H1 (cell line): ENCODE measurements around the gene RBM8A. TPM values are rescaled to one million over a fixed set of nuclear protein-coding genes. Genes with fewer than 3 reads are reported as not detected.

Experiments used
- CTCF ChIA-PET: fragments of 300-600 bp; sonication (Branson Sonifier 250); formaldehyde crosslinking; loops from one replicate; lab custom pipeline; 2021; ENCODE audit not compliant: partially characterized antibody; lab: Charles Lee
- POLR2A ChIA-PET: fragments of 300-600 bp; sonication (Branson Sonifier 250); formaldehyde crosslinking; loops from one replicate; lab custom pipeline; 2021; ENCODE audit warnings: inconsistent platforms; ENCODE audit not compliant: partially characterized antibody; lab: Charles Lee
- DNase-seq, 2 experiments: peaks; one replicate each; pipeline versions ENCODE4 v3.0.0 to v3.0.0-alpha.2; 2010 to 2022; ENCODE audit warnings: low spot score in 2 of 2, low read depth in 1 of 2, mixed read lengths in 1 of 2
- FAIRE-seq: peaks from 2 replicates; lab custom pipeline; 2011; peaks lifted over from hg19 to GRCh38; lab: Jason Lieb, UNC
- H2AFZ ChIP-seq: 2 replicates; pipeline ENCODE4 v1.8.1; 2012; ENCODE audit warnings: low read length, inconsistent platforms
- H2AK5ac ChIP-seq: 2 replicates; pipeline ENCODE4 v1.6.1; 2013; ENCODE audit warnings: low read depth, low read length
- H2BK120ac ChIP-seq: replicated peaks from 2 replicates; pipeline ENCODE3; 2013; ENCODE audit warnings: low read depth, low read length, inconsistent platforms
- H2BK12ac ChIP-seq: 2 replicates; pipeline ENCODE4 v1.6.1; 2013; ENCODE audit warnings: low read depth, low read length
- H2BK15ac ChIP-seq: 2 replicates; pipeline ENCODE4 v1.6.1; 2013; ENCODE audit warnings: low read length
- H2BK20ac ChIP-seq: 2 replicates; pipeline ENCODE4 v1.6.1; 2013; ENCODE audit warnings: low read length
- H2BK5ac ChIP-seq: 2 replicates; pipeline ENCODE4 v1.6.1; 2013; ENCODE audit warnings: low read depth, low read length
- H3K14ac ChIP-seq: 2 replicates; pipeline ENCODE4 v1.6.1; 2013; ENCODE audit warnings: inconsistent platforms; ENCODE audit not compliant: insufficient read length
- H3K18ac ChIP-seq: 2 replicates; pipeline ENCODE4 v1.6.1; 2013; ENCODE audit warnings: low read length; ENCODE audit errors: extremely low read depth
- H3K23ac ChIP-seq: 2 replicates; pipeline ENCODE4 v1.6.1; 2013; ENCODE audit warnings: inconsistent platforms; ENCODE audit not compliant: insufficient read length
- H3K23me2 ChIP-seq: 2 replicates; pipeline ENCODE4 v1.6.1; 2013; ENCODE audit warnings: low read depth, low read length
- H3K27ac ChIP-seq: 2 replicates; pipeline ENCODE4 v1.6.1; 2011; ENCODE audit warnings: low read depth, low read length, inconsistent platforms
- H3K27me3 ChIP-seq, 4 experiments: replicated peaks in 1 of 4; 1 replicate in 1 of 4; 2 replicates in 3 of 4; pipeline versions ENCODE4 v1.6.1 to v1.8.1; 2011 to 2013; ENCODE audit warnings: low read length in 3 of 4, mild to moderate bottlenecking in 3 of 4, inconsistent platforms in 2 of 4, mixed read lengths in 2 of 4, moderate library complexity in 1 of 4; ENCODE audit not compliant: control insufficient read depth in 3 of 4, insufficient read depth in 3 of 4; ENCODE audit errors: extremely low read depth in 1 of 4
- H3K36me3 ChIP-seq, 4 experiments: 2 replicates each; pipeline versions ENCODE4 v1.6.1 to v1.8.1; 2011 to 2013; ENCODE audit warnings: mild to moderate bottlenecking in 4 of 4, low read length in 3 of 4, moderate library complexity in 2 of 4, control low read depth in 1 of 4, inconsistent platforms in 1 of 4; ENCODE audit not compliant: insufficient read depth in 4 of 4, control insufficient read depth in 2 of 4
- H3K4ac ChIP-seq: replicated peaks from 2 replicates; pipeline ENCODE3; 2013; ENCODE audit warnings: low read length, low read depth, mixed read lengths, inconsistent platforms; ENCODE audit not compliant: insufficient read length
- H3K4me1 ChIP-seq, 4 experiments: replicated peaks in 1 of 4; 1 replicate in 1 of 4; 2 replicates in 3 of 4; pipeline versions ENCODE4 v1.6.1 to v1.8.1; 2011 to 2013; ENCODE audit warnings: low read length in 3 of 4, inconsistent platforms in 2 of 4, mixed read lengths in 1 of 4; ENCODE audit not compliant: insufficient read depth in 4 of 4, control insufficient read depth in 3 of 4
- H3K4me2 ChIP-seq, 2 experiments: 2 replicates each; pipeline versions ENCODE4 v1.6.1 to v1.8.1; 2011 to 2013; ENCODE audit warnings: low read depth in 2 of 2, low read length in 2 of 2, control low read depth in 1 of 2, inconsistent platforms in 1 of 2, mild to moderate bottlenecking in 1 of 2; ENCODE audit not compliant: insufficient read depth in 1 of 2
- H3K4me3 ChIP-seq, 4 experiments: fragments of 200-600, 300-600 bp in 1 of 4; sonication (generic), shearing (Covaris generic), sonication (Bioruptor Twin) in 1 of 4; 2 replicates each; pipeline versions ENCODE4 v1.5.1 to v1.8.1; 2011 to 2016; ENCODE audit warnings: low read length in 4 of 4, low read depth in 3 of 4, control low read depth in 2 of 4, inconsistent platforms in 2 of 4, mild to moderate bottlenecking in 2 of 4, mixed read lengths in 1 of 4, moderate library complexity in 1 of 4; ENCODE audit not compliant: insufficient read depth in 2 of 4; ENCODE audit errors: extremely low read depth in 1 of 4
- H3K56ac ChIP-seq: replicated peaks from 2 replicates; pipeline ENCODE3; 2013; ENCODE audit warnings: low read depth, mild to moderate bottlenecking, mixed read lengths, low read length, inconsistent platforms; ENCODE audit not compliant: insufficient read length
- H3K79me1 ChIP-seq: 2 replicates; pipeline ENCODE4 v1.6.1; 2013; ENCODE audit warnings: low read depth, low read length, control low read depth
- H3K79me2 ChIP-seq, 2 experiments: 2 replicates each; pipeline versions ENCODE4 v1.6.1 to v1.8.1; 2012 to 2013; ENCODE audit warnings: low read length in 2 of 2, mild to moderate bottlenecking in 2 of 2, inconsistent platforms in 1 of 2; ENCODE audit not compliant: insufficient read depth in 2 of 2, control insufficient read depth in 1 of 2
- H3K9ac ChIP-seq, 4 experiments: replicated peaks in 1 of 4; 1 replicate in 1 of 4; 2 replicates in 3 of 4; pipeline versions ENCODE4 v1.6.1 to v1.8.1; 2011 to 2013; ENCODE audit warnings: low read depth in 3 of 4, low read length in 3 of 4, control low read depth in 2 of 4, mild to moderate bottlenecking in 2 of 4, moderate library complexity in 2 of 4, inconsistent platforms in 1 of 4; ENCODE audit errors: extremely low read depth in 1 of 4
- H3K9me3 ChIP-seq, 2 experiments: 2 replicates each; pipeline versions ENCODE4 v1.6.1 to v1.8.1; 2012 to 2013; ENCODE audit warnings: mild to moderate bottlenecking in 2 of 2, moderate library complexity in 2 of 2, control low read depth in 1 of 2, inconsistent platforms in 1 of 2, low read depth in 1 of 2, low read length in 1 of 2, mixed read lengths in 1 of 2; ENCODE audit not compliant: insufficient read depth in 2 of 2
- H4K20me1 ChIP-seq, 2 experiments: replicated peaks in 1 of 2; 2 replicates each; pipeline versions ENCODE3 to v1.8.1; 2011 to 2013; ENCODE audit warnings: inconsistent platforms in 2 of 2, low read length in 2 of 2, mild to moderate bottlenecking in 1 of 2; ENCODE audit not compliant: insufficient read depth in 2 of 2, control insufficient read depth in 1 of 2
- H4K5ac ChIP-seq: 2 replicates; pipeline ENCODE4 v1.6.1; 2013; ENCODE audit warnings: low read length, low read depth, mixed read lengths, inconsistent platforms; ENCODE audit not compliant: insufficient read length
- H4K8ac ChIP-seq: 2 replicates; pipeline ENCODE4 v1.8.0; 2013; ENCODE audit warnings: mild to moderate bottlenecking, moderate library complexity, low read length, inconsistent platforms; ENCODE audit not compliant: insufficient read depth; ENCODE audit errors: extremely low read depth
- H4K91ac ChIP-seq: replicated peaks from 2 replicates; pipeline ENCODE3; 2013; ENCODE audit warnings: low read length, mixed read lengths, inconsistent platforms; ENCODE audit not compliant: insufficient read length
- ASH2L ChIP-seq: fragments of 200-600, 300-600 bp; sonication (generic); IDR thresholded peaks from one replicate; pipeline ENCODE4 v1.7.1; 2017; ENCODE audit warnings: low read length
- CBX5 ChIP-seq: fragments of 300-800, 300-1000 bp; sonication (generic); IDR thresholded peaks from 2 replicates; pipeline ENCODE4 v1.7.1; 2016; ENCODE audit warnings: antibody characterized with exemption, low read length, low read depth
- CHD1 ChIP-seq: IDR thresholded peaks from 2 replicates; pipeline ENCODE4 v1.6.1; 2012; ENCODE audit warnings: low read depth, low read length, improper control_type of control experiment
- EP300 ChIP-seq, 2 experiments: IDR thresholded peaks; 1 replicate in 1 of 2; 2 replicates in 1 of 2; pipeline ENCODE4 v1.6.1; 2011 to 2012; ENCODE audit warnings: low read depth in 2 of 2, low read length in 2 of 2, mild to moderate bottlenecking in 2 of 2, borderline replicate concordance in 1 of 2, inconsistent platforms in 1 of 2, moderate library complexity in 1 of 2
- KDM4A ChIP-seq: IDR thresholded peaks from one replicate; pipeline ENCODE4 v1.7.1; 2012; ENCODE audit warnings: low read depth, mild to moderate bottlenecking, moderate library complexity, low read length, inconsistent platforms; ENCODE audit not compliant: severe bottlenecking
- PHF8 ChIP-seq: fragments of 200-600 bp; sonication (generic); conservative IDR thresholded peaks from 2 replicates; pipeline ENCODE4 v1.7.1; 2012; ENCODE audit warnings: low read depth, mild to moderate bottlenecking, inconsistent platforms, low read length, moderate library complexity
- SP2 ChIP-seq: IDR thresholded peaks from 2 replicates; pipeline ENCODE4 v1.6.1; 2012; ENCODE audit warnings: mild to moderate bottlenecking, low read length, inconsistent platforms
- SRF ChIP-seq: IDR thresholded peaks from 2 replicates; pipeline ENCODE4 v1.6.1; 2011; ENCODE audit warnings: mild to moderate bottlenecking, low read depth, low read length, moderate library complexity
- TAF7 ChIP-seq: optimal IDR thresholded peaks from 2 replicates; pipeline ENCODE3; 2011; ENCODE audit warnings: low read depth, mild to moderate bottlenecking, inconsistent platforms, low read length, moderate library complexity, borderline replicate concordance
- WGBS, 2 experiments: shearing (Covaris generic) in 1 of 2; methylation state at CpG; one replicate each; pipeline versions ENCODE4 v1.1.6 to v1.1.7; 2013 to 2015; ENCODE audit warnings: low lambda C conversion rate in 2 of 2, mixed read lengths in 2 of 2, inconsistent platforms in 1 of 2, low coverage in 1 of 2, missing lambda C conversion rate in 1 of 2; ENCODE audit not compliant: insufficient replicate concordance in 2 of 2, insufficient coverage in 1 of 2, insufficient read length in 1 of 2; ENCODE audit errors: extremely low coverage in 1 of 2, missing lambda C conversion rate in 1 of 2; 5-methylcytosine and 5-hydroxymethylcytosine counted together
- polyA plus RNA-seq, 7 experiments: library from polyadenylated mRNA; depleted of rRNA in 3 of 7; stranded (reverse) in 5 of 7; unstranded in 2 of 7; fragments of >200 nt in 5 of 7; fragments of 200-250 nt in 2 of 7; gene quantifications; 1 replicate in 5 of 7; 2 replicates in 1 of 7; 4 replicates in 1 of 7; pipeline versions ENCODE4 v1.2.1 to v1.2.3, GENCODE V29; 2011 to 2013; ENCODE audit warnings: missing spikeins in 2 of 7, mixed read lengths in 2 of 7
- total RNA-seq: library from RNA; stranded (reverse); fragmentation: NEBNext Ultra II Directional; extraction: Animal tissue kit (Norgen Biotek cat#: 25700); gene quantifications from 2 replicates; pipeline ENCODE4 v1.2.1, GENCODE V29; 2021
- TF ChIP-seq, protein P1 (sequence below): IDR thresholded peaks from 2 replicates; pipeline ENCODE4 v1.6.1; 2012; ENCODE audit warnings: low read length, inconsistent platforms

The RBM8A gene
- total and polyA plus RNA-seq, 2 of the 8 experiments (the other 6 are each of a cell fraction or from before 2014, with no cell fraction given) = 125 to 216 TPM

DNA sequence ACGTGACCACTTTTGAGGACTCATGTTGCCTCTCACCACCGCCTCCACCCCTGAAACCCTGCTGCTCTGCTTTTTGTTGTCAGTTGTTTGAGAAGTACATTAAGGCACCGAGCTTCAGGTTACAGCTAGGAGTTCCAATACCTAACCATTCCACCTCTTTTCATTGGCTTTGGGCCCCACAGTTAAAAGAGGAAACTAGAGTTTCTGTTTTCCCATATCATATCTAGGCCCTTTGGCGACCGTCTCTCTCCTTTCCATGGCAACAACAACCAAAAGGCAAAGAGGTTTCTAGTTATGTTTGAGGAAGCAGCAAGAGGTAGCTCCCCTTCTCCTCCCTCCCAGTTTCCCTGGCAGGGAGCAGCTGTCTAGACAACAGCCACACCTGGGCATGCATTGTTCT lies 47.5 kb downstream of the RBM8A start:
- DNase-seq = no peak
- TF ChIP-seq PHF8 (no peak), CHD1 (no peak), EP300 (IDR thresholded peaks at IDR 0.05; ENCODE audit: borderline replicate concordance in 1 of 2, low read depth in 2 of 2, low read length in 2 of 2) (no peak), ASH2L (no peak), SP2 (no peak), KDM4A (no peak), SRF (no peak), CBX5 (no peak), TAF7 (no peak)
- TF ChIP-seq, protein P1, sequence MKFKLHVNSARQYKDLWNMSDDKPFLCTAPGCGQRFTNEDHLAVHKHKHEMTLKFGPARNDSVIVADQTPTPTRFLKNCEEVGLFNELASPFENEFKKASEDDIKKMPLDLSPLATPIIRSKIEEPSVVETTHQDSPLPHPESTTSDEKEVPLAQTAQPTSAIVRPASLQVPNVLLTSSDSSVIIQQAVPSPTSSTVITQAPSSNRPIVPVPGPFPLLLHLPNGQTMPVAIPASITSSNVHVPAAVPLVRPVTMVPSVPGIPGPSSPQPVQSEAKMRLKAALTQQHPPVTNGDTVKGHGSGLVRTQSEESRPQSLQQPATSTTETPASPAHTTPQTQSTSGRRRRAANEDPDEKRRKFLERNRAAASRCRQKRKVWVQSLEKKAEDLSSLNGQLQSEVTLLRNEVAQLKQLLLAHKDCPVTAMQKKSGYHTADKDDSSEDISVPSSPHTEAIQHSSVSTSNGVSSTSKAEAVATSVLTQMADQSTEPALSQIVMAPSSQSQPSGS = no peak

More for the DNA sequence above, 47.5 kb downstream of the RBM8A start:
- peak overlapping the region; percentile 7 to 55; a peak in 2 of 4 replicates for H3K4me2 ChIP-seq
- WGBS, 2 experiments = 51% methylated on average over 5 of the region's 5 CpGs; no CpG with 5 or more reads in 1 of the 2 experiments
- H2BK20ac ChIP-seq = no peak overlapping the region
- no peak overlapping the region for H2BK5ac ChIP-seq
- peaks cover 0 to 10% (median 6%) of the 10 kb centered on the region in 4 experiments; a peak in 4 of 7 replicates for H3K4me1 ChIP-seq
- ChIA-PET POLR2A (interaction anchor here (0.9 to 2.7 kb wide), 5 partner anchors 8 to 158 kb away, joined by 3 to 10 read pairs (median 7); partner anchors contain the start of genes PIAS3 and RBM8A), CTCF (interaction anchor here (1.0 to 6.5 kb wide), 9 partner anchors 8 to 97 kb away, joined by 3 to 62 read pairs (median 4); partner anchors contain the start of gene NUDT17)
- H3K4me3 ChIP-seq = no peak overlapping the region
- H4K20me1 ChIP-seq = no peaks in the 10 kb centered on the region
- H3K79me1 ChIP-seq = no peaks in the 10 kb centered on the region
- no peaks in the 10 kb centered on the region for H3K36me3 ChIP-seq
- no peak overlapping the region for H3K27ac ChIP-seq
- no peak overlapping the region for H3K18ac ChIP-seq
- no peak overlapping the region for H2BK12ac ChIP-seq
- FAIRE-seq = no peak
- H2BK15ac ChIP-seq = no peak overlapping the region
- H3K79me2 ChIP-seq = no peaks in the 10 kb centered on the region
- H2AFZ ChIP-seq = peak overlapping the region; percentile 75; the same call in 1 of the 2 replicates
- H4K91ac ChIP-seq = no peak overlapping the region
- H3K23ac ChIP-seq = no peak overlapping the region
- H3K9me3 ChIP-seq = no peaks in the 10 kb centered on the region
- no peak overlapping the region for H2BK120ac ChIP-seq
- no peak overlapping the region for H2AK5ac ChIP-seq
- H3K9ac ChIP-seq = no peak overlapping the region
- H4K5ac ChIP-seq = no peak overlapping the region
- no peaks in the 10 kb centered on the region for H3K23me2 ChIP-seq
- no peak overlapping the region for H3K56ac ChIP-seq
- no peak overlapping the region for H3K4ac ChIP-seq
- no peak overlapping the region for H3K14ac ChIP-seq
- peaks cover 0 to 12% (median 8%) of the 10 kb centered on the region in 4 experiments; a peak in 6 of 7 replicates for H3K27me3 ChIP-seq
- H4K8ac ChIP-seq = no peak overlapping the region
